ENCODE data around the gene PTPRE. TPM values are rescaled to one million over a fixed set of nuclear protein-coding genes. Genes with fewer than 3 reads are reported as not detected.

Gene PTPRE
- total and polyA plus RNA-seq, 4 donors = 1.5 to 12.5 (median 3.7) TPM

GRCh38 chr10:127919418-127920271 lies 12.7 kb downstream of the PTPRE start:
- WGBS = 64% methylated on average over 12 of the region's 12 CpGs
- Histone ChIP-seq H3K9ac (ENCODE audit: low read depth in 1 of 2, low read length in 2 of 2) (no peak overlapping the region), H3K9me3 (ENCODE audit: control insufficient read depth in 4 of 4, low read length in 3 of 4) (no peaks in the 10 kb centered on the region), H3K27me3 (ENCODE audit: control insufficient read depth in 4 of 4, insufficient read depth in 4 of 4, low read length in 3 of 4) (no peaks in the 10 kb centered on the region), H3K4me1 (ENCODE audit: control insufficient read depth in 4 of 4, insufficient read depth in 4 of 4, low read length in 3 of 4) (no peaks in the 10 kb centered on the region), H3K36me3 (ENCODE audit: control insufficient read depth in 4 of 4, insufficient read depth in 3 of 4, low read depth in 1 of 4, low read length in 3 of 4) (no peaks in the 10 kb centered on the region), H3K27ac (ENCODE audit: low read depth in 1 of 2, low read length in 2 of 2) (no peak overlapping the region), H3K4me3 (ENCODE audit: low read depth in 1 of 3, low read length in 3 of 3) (no peak overlapping the region)
- DNase-seq (ENCODE audit: low spot score) = no peak
- TF ChIP-seq HNF4G (IDR thresholded peaks at IDR 0.05) (no peak), NR2F2 (IDR thresholded peaks at IDR 0.05) (no peak), REST (IDR thresholded peaks at IDR 0.05) (no peak), YY1 (IDR thresholded peaks at IDR 0.05) (no peak), RXRA (IDR thresholded peaks at IDR 0.05) (no peak), ATF3 (IDR thresholded peaks at IDR 0.05) (no peak), ZBTB33 (IDR thresholded peaks at IDR 0.05) (no peak), MAX (IDR thresholded peaks at IDR 0.05) (no peak), EGR1 (IDR thresholded peaks at IDR 0.05; ENCODE audit: low read depth in 2 of 2) (no peak), GABPA (IDR thresholded peaks at IDR 0.05 in 1 of 2, conservative IDR thresholded peaks at IDR 0.05 in 1 of 2) (no peak), FOXA2 (IDR thresholded peaks at IDR 0.05) (no peak)

- H3K4me1 ChIP-seq (ENCODE audit: control insufficient read depth in 4 of 4, insufficient read depth in 4 of 4, low read length in 3 of 4) = no peaks in the 10 kb centered on the region
- no peaks in the 10 kb centered on the region for H3K27me3 ChIP-seq (ENCODE audit: control insufficient read depth in 4 of 4, insufficient read depth in 4 of 4, low read length in 3 of 4)
- H3K27ac ChIP-seq (ENCODE audit: low read depth in 1 of 2, low read length in 2 of 2) = no peak overlapping the region
- H3K9me3 ChIP-seq (ENCODE audit: control insufficient read depth in 4 of 4, low read length in 3 of 4) = no peaks in the 10 kb centered on the region
- WGBS = 83% methylated on average over 11 of the region's 11 CpGs
- no peak overlapping the region for H3K4me3 ChIP-seq (ENCODE audit: low read depth in 1 of 3, low read length in 3 of 3)
- H3K36me3 ChIP-seq (ENCODE audit: control insufficient read depth in 4 of 4, insufficient read depth in 3 of 4, low read depth in 1 of 4, low read length in 3 of 4) = no peaks in the 10 kb centered on the region
- H3K9ac ChIP-seq (ENCODE audit: low read depth in 1 of 2, low read length in 2 of 2) = no peak overlapping the region
- no peak for DNase-seq (ENCODE audit: low spot score)
- TF ChIP-seq ZBTB33 (IDR thresholded peaks at IDR 0.05) (no peak), JUND (IDR thresholded peaks at IDR 0.05) (no peak), CTCF (IDR thresholded peaks at IDR 0.05; ENCODE audit: low read depth, low read length, missing input control) (no peak), EGR1 (IDR thresholded peaks at IDR 0.05; ENCODE audit: low read depth in 2 of 2) (no peak), HNF4G (IDR thresholded peaks at IDR 0.05) (no peak), FOXA2 (IDR thresholded peaks at IDR 0.05) (no peak), MAX (IDR thresholded peaks at IDR 0.05) (no peak), RXRA (IDR thresholded peaks at IDR 0.05) (no peak), FOXA1 (IDR thresholded peaks at IDR 0.05) (no peak)
These were observed 13.6 kb downstream of the PTPRE start for GRCh38 chr10:127920306-127921074.

Data from liver (tissue), 9 donors.